Neural crest cell (in vitro differentiated cells): Measurements from ENCODE around the gene SUPT20H. TPM values are rescaled to one million over a fixed set of nuclear protein-coding genes. Genes with fewer than 3 reads are reported as not detected.

ENCODE experiments used
- DNase-seq: peaks from one replicate; pipeline ENCODE4 v3.0.0; 2021; ENCODE audit warnings: low read depth, mixed read lengths, low spot score
- H3K27ac Mint-ChIP-seq: one replicate; pipeline ENCODE4 v1.8.0; 2021; ENCODE audit warnings: mild to moderate bottlenecking, mixed read lengths; ENCODE audit not compliant: unreplicated experiment
- H3K27me3 Mint-ChIP-seq: 2 replicates; pipeline ENCODE4 v1.8.0; 2021; ENCODE audit warnings: low read depth, mild to moderate bottlenecking, mixed read lengths
- H3K36me3 Mint-ChIP-seq: 2 replicates; pipeline ENCODE4 v1.8.0; 2021; ENCODE audit warnings: low read depth, mild to moderate bottlenecking, mixed read lengths
- H3K4me1 Mint-ChIP-seq: 2 replicates; pipeline ENCODE4 v1.8.0; 2021; ENCODE audit warnings: mixed read lengths
- H3K4me3 Mint-ChIP-seq: one replicate; pipeline ENCODE4 v1.8.0; 2021; ENCODE audit warnings: mild to moderate bottlenecking, mixed read lengths
- H3K9me3 Mint-ChIP-seq: 2 replicates; pipeline ENCODE4 v1.8.0; 2021; ENCODE audit warnings: mixed read lengths
- total RNA-seq: library from RNA; stranded (reverse); gene quantifications from 2 replicates; pipeline ENCODE4 v1.2.1, GENCODE V29; 2021
- TF ChIP-seq, protein P1 (sequence below): fragments of 200-600 bp; sonication (generic); conservative IDR thresholded peaks from 2 replicates; pipeline ENCODE4 v1.5.0; 2021; ENCODE audit warnings: antibody characterized with exemption, mild to moderate bottlenecking

SUPT20H gene
- total RNA-seq, 1 donor from 2014 or later: 86.5 TPM

DNA sequence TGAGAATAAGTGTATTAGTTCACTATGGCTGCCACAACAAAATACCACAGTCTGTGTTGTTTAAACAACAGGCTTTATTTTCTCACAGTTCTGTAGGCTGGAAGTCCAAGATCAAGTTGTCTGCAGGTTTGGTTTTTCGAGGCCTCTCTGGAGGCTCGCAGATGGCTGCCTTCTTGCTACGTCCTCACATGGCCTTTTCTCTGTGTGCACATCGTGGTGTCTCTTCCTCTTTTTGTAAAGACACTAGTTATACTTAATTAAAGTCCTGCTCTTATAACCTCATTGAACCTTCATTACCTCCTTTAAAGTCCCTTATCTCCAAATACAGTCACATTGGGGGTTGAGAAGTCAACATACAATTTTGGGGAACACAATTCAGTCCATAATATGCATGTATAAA is 35.4 kb upstream of the SUPT20H start:
- DNase-seq: no peak
- Mint-ChIP-seq H3K27me3 (no peaks in the 10 kb centered on the region), H3K36me3 (no peaks in the 10 kb centered on the region), H3K4me1 (peaks cover 5% of the 10 kb centered on the region), H3K4me3 (no peak overlapping the region), H3K9me3 (no peaks in the 10 kb centered on the region), H3K27ac (no peak overlapping the region)
- TF ChIP-seq, protein P1, sequence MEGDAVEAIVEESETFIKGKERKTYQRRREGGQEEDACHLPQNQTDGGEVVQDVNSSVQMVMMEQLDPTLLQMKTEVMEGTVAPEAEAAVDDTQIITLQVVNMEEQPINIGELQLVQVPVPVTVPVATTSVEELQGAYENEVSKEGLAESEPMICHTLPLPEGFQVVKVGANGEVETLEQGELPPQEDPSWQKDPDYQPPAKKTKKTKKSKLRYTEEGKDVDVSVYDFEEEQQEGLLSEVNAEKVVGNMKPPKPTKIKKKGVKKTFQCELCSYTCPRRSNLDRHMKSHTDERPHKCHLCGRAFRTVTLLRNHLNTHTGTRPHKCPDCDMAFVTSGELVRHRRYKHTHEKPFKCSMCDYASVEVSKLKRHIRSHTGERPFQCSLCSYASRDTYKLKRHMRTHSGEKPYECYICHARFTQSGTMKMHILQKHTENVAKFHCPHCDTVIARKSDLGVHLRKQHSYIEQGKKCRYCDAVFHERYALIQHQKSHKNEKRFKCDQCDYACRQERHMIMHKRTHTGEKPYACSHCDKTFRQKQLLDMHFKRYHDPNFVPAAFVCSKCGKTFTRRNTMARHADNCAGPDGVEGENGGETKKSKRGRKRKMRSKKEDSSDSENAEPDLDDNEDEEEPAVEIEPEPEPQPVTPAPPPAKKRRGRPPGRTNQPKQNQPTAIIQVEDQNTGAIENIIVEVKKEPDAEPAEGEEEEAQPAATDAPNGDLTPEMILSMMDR: no peak

DNA sequence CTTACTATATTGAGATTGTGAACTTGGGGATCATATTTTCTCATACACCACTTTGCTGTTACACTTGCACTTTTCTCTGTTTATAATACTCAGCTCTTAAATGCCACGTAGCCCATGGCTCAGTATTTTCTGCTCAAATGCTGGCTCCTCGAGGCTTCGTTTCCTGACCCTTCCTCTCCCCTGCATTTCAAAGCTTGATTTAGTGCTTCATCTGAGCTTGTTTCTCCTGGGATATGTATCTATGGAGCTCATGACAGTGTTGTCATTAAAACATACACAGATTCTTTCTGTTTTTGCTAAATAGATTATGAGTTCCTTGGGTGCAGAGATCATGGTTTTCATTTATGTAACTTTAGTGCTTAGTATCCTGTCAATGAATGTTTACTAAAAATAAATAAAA is 34.6 kb upstream of the SUPT20H start:
- no peak overlapping the region for H3K27ac Mint-ChIP-seq
- H3K4me1 Mint-ChIP-seq: peaks cover 5% of the 10 kb centered on the region
- H3K4me3 Mint-ChIP-seq: no peak overlapping the region
- no peaks in the 10 kb centered on the region for H3K27me3 Mint-ChIP-seq
- DNase-seq: no peak
- no peaks in the 10 kb centered on the region for H3K36me3 Mint-ChIP-seq
- H3K9me3 Mint-ChIP-seq: no peaks in the 10 kb centered on the region
- TF ChIP-seq, protein P1: no peak

DNA sequence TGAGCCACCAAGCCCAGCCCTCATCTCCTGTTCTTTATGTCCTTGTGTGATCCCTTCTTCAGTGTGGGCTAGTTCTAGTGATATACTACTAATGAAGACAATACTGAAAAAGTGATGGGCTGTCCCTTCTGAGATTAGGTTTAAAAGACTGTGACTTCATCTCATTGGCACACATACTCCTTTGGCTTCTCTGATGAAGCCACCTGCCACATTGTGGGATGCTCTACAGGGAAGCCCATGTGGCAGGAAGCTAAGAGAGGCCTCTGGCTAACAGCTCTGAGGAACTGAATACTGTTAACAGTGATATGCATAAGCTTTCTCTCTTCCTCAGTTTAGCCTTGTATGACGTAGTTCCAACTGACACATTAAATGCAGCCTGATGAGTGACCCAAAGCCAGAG is 32.3 kb upstream of the SUPT20H start:
- H3K27ac Mint-ChIP-seq: no peak overlapping the region
- TF ChIP-seq, protein P1: no peak
- DNase-seq: no peak
- H3K36me3 Mint-ChIP-seq: no peaks in the 10 kb centered on the region
- no peaks in the 10 kb centered on the region for H3K27me3 Mint-ChIP-seq
- no peaks in the 10 kb centered on the region for H3K9me3 Mint-ChIP-seq
- H3K4me1 Mint-ChIP-seq: peaks cover 5% of the 10 kb centered on the region
- no peak overlapping the region for H3K4me3 Mint-ChIP-seq

DNA sequence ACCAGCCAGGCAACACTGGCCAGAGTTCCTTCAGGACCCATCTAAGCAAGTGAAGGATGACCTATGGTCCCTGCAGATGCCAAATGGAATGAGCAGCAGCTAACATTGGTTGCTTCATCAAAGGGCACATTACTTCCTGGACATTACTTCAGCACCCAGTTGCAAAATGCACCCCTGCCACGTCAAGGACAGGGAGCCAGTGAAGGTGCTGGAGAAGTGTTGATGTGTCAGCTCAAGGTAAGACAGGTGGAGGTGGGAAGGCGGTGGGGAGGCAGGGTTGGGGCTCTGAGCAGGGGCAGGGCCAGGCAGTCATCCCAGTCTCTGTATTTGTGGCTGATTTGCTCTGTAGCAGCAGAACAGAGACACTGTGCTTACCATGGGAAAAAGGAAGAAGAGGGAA is 31.4 kb upstream of the SUPT20H start:
- Mint-ChIP-seq H3K36me3 (no peaks in the 10 kb centered on the region), H3K27ac (peak overlapping the region; percentile 73)

DNA sequence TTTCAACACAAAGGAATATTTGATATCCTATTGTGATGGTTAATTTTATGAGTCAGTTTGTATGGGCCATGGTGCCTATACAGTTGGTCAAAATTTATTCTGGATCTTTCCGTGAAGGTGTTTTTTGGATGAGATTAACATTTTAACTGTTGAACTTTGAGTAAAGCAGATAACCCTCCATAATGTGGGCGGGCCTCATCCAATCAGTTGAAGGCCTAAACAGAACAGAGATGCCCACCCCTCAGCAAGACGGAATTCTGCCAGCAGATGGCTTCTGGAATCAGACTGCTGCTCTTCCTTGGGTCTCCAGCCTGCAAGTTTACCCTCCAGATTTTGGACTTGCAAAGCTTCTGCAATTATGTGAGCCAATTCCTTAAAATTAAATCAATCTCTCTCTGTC is 30.0 kb upstream of the SUPT20H start:
- Mint-ChIP-seq H3K4me3 (no peak overlapping the region), H3K9me3 (no peaks in the 10 kb centered on the region), H3K4me1 (peaks cover 5% of the 10 kb centered on the region), H3K36me3 (no peaks in the 10 kb centered on the region), H3K27me3 (no peaks in the 10 kb centered on the region), H3K27ac (no peak overlapping the region)
- no peak for DNase-seq
- TF ChIP-seq, protein P1: no peak

More for the DNA sequence above, 31.4 kb upstream of the SUPT20H start:
- TF ChIP-seq, protein P1: no peak
- no peaks in the 10 kb centered on the region for H3K9me3 Mint-ChIP-seq
- no peak overlapping the region for H3K4me3 Mint-ChIP-seq
- no peaks in the 10 kb centered on the region for H3K27me3 Mint-ChIP-seq
- DNase-seq: no peak
- peaks cover 5% of the 10 kb centered on the region for H3K4me1 Mint-ChIP-seq

DNA sequence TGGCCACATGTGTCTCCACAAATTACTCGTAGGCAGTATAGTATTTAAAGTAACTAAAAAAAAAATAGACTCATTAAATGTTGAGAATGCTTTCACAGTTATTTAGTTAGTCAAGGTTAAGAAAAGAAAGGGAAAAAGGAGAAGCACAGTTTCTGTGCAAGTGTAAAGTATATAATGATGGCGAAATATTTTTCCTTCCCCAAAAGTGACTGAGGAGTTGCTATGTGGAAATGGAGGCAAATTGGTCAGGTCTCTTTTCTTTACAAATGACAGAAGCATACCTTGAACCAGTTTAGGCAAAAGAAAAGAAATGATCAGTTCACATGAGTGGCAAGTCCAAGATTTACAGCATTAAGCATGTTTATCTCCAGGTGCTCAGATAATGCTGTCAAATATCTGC is 28.0 kb upstream of the SUPT20H start:
- Mint-ChIP-seq H3K27me3 (no peaks in the 10 kb centered on the region), H3K9me3 (no peaks in the 10 kb centered on the region), H3K4me3 (no peak overlapping the region), H3K4me1 (no peaks in the 10 kb centered on the region), H3K27ac (no peak overlapping the region), H3K36me3 (no peaks in the 10 kb centered on the region)
- no peak for DNase-seq
- TF ChIP-seq, protein P1: no peak
